GM12801 (cell line): ENCODE measurements around the gene SLC25A23.

Experiments
- TF ChIP-seq, protein P1 (sequence below): IDR thresholded peaks from one replicate; pipeline ENCODE4 v1.5.1; 2011; ENCODE audit warnings: control low read depth; ENCODE audit not compliant: insufficient read length; ENCODE audit errors: extremely low read depth

Gene SLC25A23

GRCh38 chr19:6476155-6476895 is 16.7 kb upstream of the SLC25A23 start:
- TF ChIP-seq, protein P1, sequence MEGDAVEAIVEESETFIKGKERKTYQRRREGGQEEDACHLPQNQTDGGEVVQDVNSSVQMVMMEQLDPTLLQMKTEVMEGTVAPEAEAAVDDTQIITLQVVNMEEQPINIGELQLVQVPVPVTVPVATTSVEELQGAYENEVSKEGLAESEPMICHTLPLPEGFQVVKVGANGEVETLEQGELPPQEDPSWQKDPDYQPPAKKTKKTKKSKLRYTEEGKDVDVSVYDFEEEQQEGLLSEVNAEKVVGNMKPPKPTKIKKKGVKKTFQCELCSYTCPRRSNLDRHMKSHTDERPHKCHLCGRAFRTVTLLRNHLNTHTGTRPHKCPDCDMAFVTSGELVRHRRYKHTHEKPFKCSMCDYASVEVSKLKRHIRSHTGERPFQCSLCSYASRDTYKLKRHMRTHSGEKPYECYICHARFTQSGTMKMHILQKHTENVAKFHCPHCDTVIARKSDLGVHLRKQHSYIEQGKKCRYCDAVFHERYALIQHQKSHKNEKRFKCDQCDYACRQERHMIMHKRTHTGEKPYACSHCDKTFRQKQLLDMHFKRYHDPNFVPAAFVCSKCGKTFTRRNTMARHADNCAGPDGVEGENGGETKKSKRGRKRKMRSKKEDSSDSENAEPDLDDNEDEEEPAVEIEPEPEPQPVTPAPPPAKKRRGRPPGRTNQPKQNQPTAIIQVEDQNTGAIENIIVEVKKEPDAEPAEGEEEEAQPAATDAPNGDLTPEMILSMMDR = no peak

DNA sequence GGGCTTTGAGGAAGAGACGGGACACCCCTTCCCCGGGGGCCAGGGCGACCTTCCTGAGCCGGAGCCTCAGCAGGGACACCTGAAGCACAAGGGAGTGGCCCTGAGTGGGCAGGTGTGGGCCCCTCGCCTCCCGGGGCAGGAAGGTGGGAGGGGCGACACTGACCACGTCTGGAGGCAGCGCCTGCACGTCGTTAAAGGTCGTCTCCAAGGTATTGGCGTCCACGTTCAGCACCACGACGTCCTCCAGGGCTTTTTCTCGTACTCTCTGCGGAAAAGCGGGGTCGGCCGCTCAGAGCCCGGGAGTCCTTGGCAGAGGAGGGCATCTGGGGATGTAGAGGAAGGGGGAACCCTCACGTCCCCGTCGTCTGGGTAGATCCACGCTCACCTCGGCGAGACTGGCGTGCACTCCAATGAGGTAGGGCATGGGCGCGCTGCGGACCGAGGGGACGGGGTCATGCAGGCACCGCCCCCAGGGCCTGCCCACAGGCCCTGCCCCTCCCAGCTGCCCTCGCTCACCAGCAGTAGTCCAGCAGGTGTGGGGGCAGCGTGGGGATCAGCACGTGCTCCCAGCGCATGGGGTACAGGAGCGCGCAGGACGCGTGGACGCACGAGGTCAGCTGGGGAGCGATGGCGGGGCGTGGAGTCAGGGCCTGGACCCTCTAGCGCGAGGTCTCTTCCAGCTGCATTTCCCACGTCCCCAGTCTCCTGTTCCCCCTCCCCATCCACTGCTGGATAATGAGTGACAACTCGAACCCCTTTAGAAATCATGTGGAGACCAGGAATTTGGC is 15.9 kb upstream of the SLC25A23 start:
- TF ChIP-seq, protein P1 = no peak

GRCh38 chr19:6473647-6474046 is 14.1 kb upstream of the SLC25A23 start:
- TF ChIP-seq, protein P1 = no peak

DNA sequence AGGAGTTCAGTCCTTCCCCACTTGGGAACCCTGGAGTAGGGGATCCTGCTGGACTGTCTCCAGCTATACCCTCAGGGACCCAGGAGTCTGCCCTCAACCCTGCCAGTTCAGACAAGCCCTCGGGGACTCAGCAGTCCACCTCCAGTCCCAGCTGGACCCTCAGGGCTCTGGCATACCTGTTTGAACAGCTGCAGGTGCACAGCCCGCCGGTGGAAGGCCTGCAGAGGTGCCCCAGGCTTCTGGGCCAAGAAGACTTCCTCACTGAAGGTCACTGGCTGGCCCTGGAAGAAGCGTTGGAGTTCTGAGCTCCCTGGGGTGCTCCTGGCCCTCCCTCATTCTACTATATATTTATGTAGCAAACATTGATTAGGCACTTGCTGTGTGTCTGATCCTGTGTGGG is 13.1 kb upstream of the SLC25A23 start:
- TF ChIP-seq, protein P1 = no peak

GRCh38 chr19:6471076-6471475 is 11.5 kb upstream of the SLC25A23 start:
- TF ChIP-seq, protein P1 = no peak

DNA sequence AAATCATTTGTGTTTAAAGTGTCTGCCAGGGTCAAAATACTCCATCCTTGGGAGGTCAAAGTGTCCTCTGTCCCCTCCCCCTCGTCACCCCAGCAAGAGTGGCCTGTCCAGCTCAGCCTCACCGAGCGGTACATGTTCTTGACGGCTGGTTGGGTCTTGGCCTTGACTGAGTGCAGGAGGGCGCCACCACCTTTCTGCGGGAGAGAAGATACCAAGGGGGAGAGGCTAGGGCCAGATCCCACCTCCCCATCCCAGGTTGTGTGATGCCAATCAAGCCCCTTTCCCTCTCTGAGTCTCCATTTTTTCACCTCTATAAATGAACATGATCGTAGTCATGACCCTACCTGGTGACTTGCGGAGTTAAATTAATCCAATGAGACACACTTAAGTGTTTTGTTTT is 10.6 kb upstream of the SLC25A23 start:
- TF ChIP-seq, protein P1 = no peak

- TF ChIP-seq, protein P1 = no peak
These were observed 7.8 kb upstream of the SLC25A23 start for GRCh38 chr19:6467384-6467783.
